ENCODE results near the gene RPL22L1. TPM values are rescaled to one million over a fixed set of nuclear protein-coding genes. Genes with fewer than 3 reads are reported as not detected.
"Not testable (repeated sequence)": the region's sequence is repeated elsewhere in the genome, so short reads cannot be mapped to it uniquely, and the experiment has no call there.

The RPL22L1 gene
- total RNA-seq, 1 donor from 2014 or later: 15.9 TPM

- intact Hi-C loops (cut with DNase I): no loop called here
- no peak for DNase-seq (ENCODE audit: low spot score)
Observed at GRCh38 chr3:170839518-170840100, 30.4 kb downstream of the RPL22L1 start.

- intact Hi-C loops (cut with DNase I): no loop called here
- no peak for DNase-seq (ENCODE audit: low spot score)
Observed at GRCh38 chr3:170836491-170836890, 33.5 kb downstream of the RPL22L1 start.

- no peak for DNase-seq (ENCODE audit: low spot score)
- intact Hi-C loops (cut with DNase I): no loop called here
Observed at GRCh38 chr3:170835336-170835735, 34.7 kb downstream of the RPL22L1 start.

- no peak for DNase-seq (ENCODE audit: low spot score)
- intact Hi-C loops (cut with DNase I): no loop called here
Observed at GRCh38 chr3:170830580-170830979, 39.4 kb downstream of the RPL22L1 start.

- no peak for DNase-seq (ENCODE audit: low spot score)
- intact Hi-C loops (cut with DNase I): no loop called here
Observed at GRCh38 chr3:170829546-170830272, 40.3 kb downstream of the RPL22L1 start.

GRCh38 chr3:170826047-170826446, 43.9 kb downstream of the RPL22L1 start:
- DNase-seq (ENCODE audit: low spot score): no peak

GRCh38 chr3:170823562-170823961, 46.4 kb downstream of the RPL22L1 start:
- intact Hi-C loops (cut with DNase I); DNase-seq (ENCODE audit: low spot score): not testable (repeated sequence)

More at GRCh38 chr3:170826047-170826446, 43.9 kb downstream of the RPL22L1 start:
- intact Hi-C loops (cut with DNase I): no loop called here

GRCh38 chr3:170818325-170818724, 51.7 kb downstream of the RPL22L1 start:
- DNase-seq (ENCODE audit: low spot score); intact Hi-C loops (cut with DNase I): not testable (repeated sequence)

- DNase-seq (ENCODE audit: low spot score); intact Hi-C loops (cut with DNase I): not testable (repeated sequence)
Observed at GRCh38 chr3:170817471-170817870, 52.5 kb downstream of the RPL22L1 start.

GRCh38 chr3:170816841-170817240, 53.2 kb downstream of the RPL22L1 start:
- no peak for DNase-seq (ENCODE audit: low spot score)
- intact Hi-C loops (cut with DNase I): no loop called here

GRCh38 chr3:170816341-170816740, 53.7 kb downstream of the RPL22L1 start:
- intact Hi-C loops (cut with DNase I): no loop called here
- no peak for DNase-seq (ENCODE audit: low spot score)

- DNase-seq (ENCODE audit: low spot score): no peak
- intact Hi-C loops (cut with DNase I): no loop called here
Observed at GRCh38 chr3:170815936-170816335, 54.1 kb downstream of the RPL22L1 start.

- no peak for DNase-seq (ENCODE audit: low spot score)
- intact Hi-C loops (cut with DNase I): no loop called here
Observed at GRCh38 chr3:170815340-170815739, 54.7 kb downstream of the RPL22L1 start.

Other genes with a start within 250 kb of the RPL22L1 start
- gene EIF5A2, start 38.4 kb upstream of the RPL22L1 start, total RNA-seq: 9.9 TPM
- not detected for gene SLC2A2, start 156.5 kb upstream of the RPL22L1 start, total RNA-seq

Data from cardiac septum (tissue), 1 donor.